SK-N-SH (cell line): ENCODE measurements around the gene CASKIN2. TPM values are rescaled to one million over a fixed set of nuclear protein-coding genes. Genes with fewer than 3 reads are reported as not detected.

Experiments
- CTCF ChIA-PET: fragments of 300-600, 350-600 bp; formaldehyde crosslinking; extraction: SDS; loops from one replicate; lab custom pipeline; 2021; lab: Yijun Ruan, JAX
- POLR2A ChIA-PET: fragments of 350-600 bp; sonication (Branson Sonifier 250); formaldehyde crosslinking; extraction: SDS; loops from one replicate; lab custom pipeline; 2020; ENCODE audit warnings: antibody characterized with exemption, inconsistent platforms; lab: Yijun Ruan, JAX
- DNase-seq: peaks from one replicate; pipeline ENCODE4 v3.0.0; 2012
- H2AFZ ChIP-seq: fragments of 200-600 bp; sonication (generic); 2 replicates; pipeline ENCODE4 v1.8.1; 2016; ENCODE audit warnings: antibody characterized with exemption, mild to moderate bottlenecking, low read depth
- H3F3A ChIP-seq: fragments of 200-600 bp; sonication (generic); replicated peaks from 2 replicates; pipeline ENCODE3; 2016; ENCODE audit warnings: antibody characterized with exemption, mild to moderate bottlenecking; ENCODE audit not compliant: insufficient read depth
- H3K27ac ChIP-seq, 2 experiments: fragments of 200-500 bp in 1 of 2; fragments of 200-600 bp in 1 of 2; sonication (Bioruptor generic) in 1 of 2; sonication (generic), shearing (Covaris generic) in 1 of 2; 2 replicates each; pipeline versions ENCODE4 v1.5.1 to v1.6.1; 2014 to 2016; ENCODE audit warnings: low read depth in 2 of 2, inconsistent platforms in 1 of 2, low read length in 1 of 2, mild to moderate bottlenecking in 1 of 2, mixed read lengths in 1 of 2
- H3K27me3 ChIP-seq: fragments of 200-600 bp; sonication (generic), shearing (Covaris generic); 2 replicates; pipeline ENCODE4 v1.6.1; 2016; ENCODE audit warnings: mixed run types; ENCODE audit not compliant: insufficient read depth
- H3K36me3 ChIP-seq, 2 experiments: fragments of 200-500 bp in 1 of 2; fragments of 200-600 bp in 1 of 2; sonication (Bioruptor generic) in 1 of 2; sonication (generic) in 1 of 2; replicated peaks in 1 of 2; 2 replicates each; pipeline versions ENCODE3 to v1.5.1; 2014 to 2016; ENCODE audit warnings: low read length in 1 of 2, mild to moderate bottlenecking in 1 of 2; ENCODE audit not compliant: insufficient read depth in 2 of 2, control insufficient read depth in 1 of 2
- H3K4me1 ChIP-seq, 2 experiments: fragments of 200-500 bp in 1 of 2; fragments of 200-600 bp in 1 of 2; sonication (Bioruptor generic) in 1 of 2; sonication (generic), shearing (Covaris generic) in 1 of 2; 2 replicates each; pipeline versions ENCODE4 v1.5.1 to v1.6.1; 2014 to 2016; ENCODE audit warnings: low read depth in 1 of 2, low read length in 1 of 2, mixed run types in 1 of 2; ENCODE audit not compliant: insufficient read depth in 2 of 2, control insufficient read depth in 1 of 2
- H3K4me2 ChIP-seq: fragments of 200-600 bp; sonication (generic), shearing (Covaris generic); 2 replicates; pipeline ENCODE4 v1.6.1; 2017; ENCODE audit warnings: mixed run types
- H3K4me3 ChIP-seq, 2 experiments: fragments of 200-500 bp in 1 of 2; fragments of 200-600 bp in 1 of 2; sonication (Bioruptor generic) in 1 of 2; sonication (generic), shearing (Covaris generic) in 1 of 2; 2 replicates each; pipeline versions ENCODE4 v1.5.1 to v1.8.1; 2014 to 2016; ENCODE audit warnings: low read depth in 2 of 2, inconsistent platforms in 1 of 2, low read length in 1 of 2, mild to moderate bottlenecking in 1 of 2, mixed read lengths in 1 of 2, moderate library complexity in 1 of 2
- H3K79me2 ChIP-seq: fragments of 200-600 bp; sonication (generic); 2 replicates; pipeline ENCODE4 v1.8.1; 2017; ENCODE audit warnings: mild to moderate bottlenecking; ENCODE audit not compliant: insufficient read depth
- H3K9ac ChIP-seq: fragments of 200-600 bp; sonication (generic); 2 replicates; pipeline ENCODE4 v1.6.1; 2017; ENCODE audit warnings: mixed run types
- H3K9me2 ChIP-seq: fragments of 200-600 bp; sonication (generic); 2 replicates; pipeline ENCODE4 v1.6.1; 2017; ENCODE audit warnings: mixed run types
- H3K9me3 ChIP-seq: fragments of 200-600 bp; sonication (generic); 2 replicates; pipeline ENCODE4 v1.6.1; 2017; ENCODE audit warnings: mixed run types, mild to moderate bottlenecking, moderate library complexity
- H4K20me1 ChIP-seq: fragments of 200-600 bp; sonication (generic); 2 replicates; pipeline ENCODE4 v1.6.1; 2017; ENCODE audit warnings: mild to moderate bottlenecking, mixed run types; ENCODE audit not compliant: insufficient read depth
- CHD2 ChIP-seq: fragments of 150-350 bp; IDR thresholded peaks from 2 replicates; pipeline ENCODE4 v1.6.1; 2018; ENCODE audit warnings: low read length; ENCODE audit not compliant: partially characterized antibody
- ELF1 ChIP-seq: IDR thresholded peaks from 2 replicates; pipeline ENCODE4 v1.4.0; 2012
- EP300 ChIP-seq, 2 experiments: IDR thresholded peaks; 2 replicates each; pipeline versions ENCODE4 v1.4.0 to v1.6.1; 2012; ENCODE audit warnings: borderline replicate concordance in 1 of 2, low read depth in 1 of 2, low read length in 1 of 2
- EZH2phosphoT487 ChIP-seq: fragments of 200-600 bp; sonication (generic); IDR thresholded peaks from 2 replicates; pipeline ENCODE4 v1.6.1; 2017; ENCODE audit warnings: low read depth, mixed run types, mild to moderate bottlenecking, antibody characterized with exemption, moderate library complexity, borderline replicate concordance
- MEF2A ChIP-seq: IDR thresholded peaks from 2 replicates; pipeline ENCODE4 v1.4.0; 2012; ENCODE audit warnings: low read depth, borderline replicate concordance
- MXI1 ChIP-seq: IDR thresholded peaks from 2 replicates; pipeline ENCODE4 v1.6.1; 2012; ENCODE audit warnings: mild to moderate bottlenecking, low read depth, low read length, improper control_type of control experiment
- NFIC ChIP-seq: IDR thresholded peaks from 2 replicates; pipeline ENCODE4 v1.4.0; 2012; ENCODE audit warnings: borderline replicate concordance
- NRF1 ChIP-seq: IDR thresholded peaks from 2 replicates; pipeline ENCODE4 v1.6.1; 2012; ENCODE audit warnings: low read depth, mild to moderate bottlenecking, low read length
- TAF1 ChIP-seq: IDR thresholded peaks from 2 replicates; pipeline ENCODE4 v1.6.1; 2012; ENCODE audit warnings: low read depth, mild to moderate bottlenecking, low read length, moderate library complexity, borderline replicate concordance
- TCF12 ChIP-seq: IDR thresholded peaks from 2 replicates; pipeline ENCODE4 v1.4.0; 2012
- TEAD4 ChIP-seq: IDR thresholded peaks from 2 replicates; pipeline ENCODE4 v1.4.0; 2012; ENCODE audit warnings: mild to moderate bottlenecking, borderline replicate concordance; ENCODE audit not compliant: insufficient read depth
- ZBTB33 ChIP-seq: IDR thresholded peaks from 2 replicates; pipeline ENCODE4 v1.4.0; 2012; ENCODE audit warnings: low read depth, borderline replicate concordance
- WGBS: methylation state at CpG from one replicate; pipeline ENCODE4 v1.1.6; 2017; ENCODE audit warnings: low lambda C conversion rate; 5-methylcytosine and 5-hydroxymethylcytosine counted together
- polyA plus RNA-seq, 3 experiments: library from polyadenylated mRNA; depleted of rRNA; stranded (reverse); fragments of >200 nt; gene quantifications; 2 replicates each; pipeline ENCODE4 v1.2.3, GENCODE V29; 2012
- TF ChIP-seq, protein P1 (sequence below): IDR thresholded peaks from 2 replicates; pipeline ENCODE4 v1.6.1; 2012; ENCODE audit warnings: mild to moderate bottlenecking, low read depth, low read length, moderate library complexity
- TF ChIP-seq, protein P2 (sequence below): fragments of 150-350 bp; IDR thresholded peaks from 2 replicates; pipeline ENCODE4 v1.6.1; 2017; ENCODE audit warnings: antibody characterized with exemption, low read length, low read depth, borderline replicate concordance

The CASKIN2 gene
- polyA plus RNA-seq, 1 of the 3 experiments (the other 2 are of a cell fraction), result 6.5 TPM

GRCh38 chr17:75546181-75546580, 30.8 kb upstream of the CASKIN2 start:
- no peaks in the 10 kb centered on the region for H3F3A ChIP-seq
- no peak overlapping the region for H3K4me2 ChIP-seq
- H3K79me2 ChIP-seq, result no peaks in the 10 kb centered on the region
- no peak overlapping the region for H2AFZ ChIP-seq
- H3K4me3 ChIP-seq, result no peak overlapping the region
- WGBS, result 87% methylated on average over 13 of the region's 13 CpGs
- H3K27ac ChIP-seq, result no peak overlapping the region
- no peak overlapping the region for H3K9ac ChIP-seq
- no peaks in the 10 kb centered on the region for H3K36me3 ChIP-seq
- H3K4me1 ChIP-seq, result peaks cover 0 to under 1% of the 10 kb centered on the region in 2 experiments; a peak in 1 of 4 replicates
- no peaks in the 10 kb centered on the region for H4K20me1 ChIP-seq
- no peaks in the 10 kb centered on the region for H3K9me3 ChIP-seq
- no peak for TF ChIP-seq NFIC
- POLR2A ChIA-PET, result no interaction called here
- CTCF ChIA-PET, result no interaction called here
- no peak for DNase-seq
- H3K27me3 ChIP-seq, result no peaks in the 10 kb centered on the region
- H3K9me2 ChIP-seq, result no peaks in the 10 kb centered on the region

- TF ChIP-seq NRF1 (no peak), EP300 (IDR thresholded peaks at IDR 0.05; ENCODE audit: borderline replicate concordance in 1 of 2, low read depth in 1 of 2, low read length in 1 of 2) (no peak), EZH2phosphoT487 (no peak), MXI1 (no peak), ZBTB33 (no peak), ELF1 (no peak)
- Histone ChIP-seq H3K9me3 (no peaks in the 10 kb centered on the region), H3K4me3 (no peak overlapping the region), H3K36me3 (no peaks in the 10 kb centered on the region), H3K9ac (no peak overlapping the region), H3K27ac (no peak overlapping the region), H3K4me1 (peaks cover 0 to 15% of the 10 kb centered on the region in 2 experiments; a peak in 1 of 4 replicates), H3K27me3 (no peaks in the 10 kb centered on the region), H3K4me2 (no peak overlapping the region), H2AFZ (no peak overlapping the region), H4K20me1 (no peaks in the 10 kb centered on the region), H3K9me2 (no peaks in the 10 kb centered on the region), H3F3A (no peaks in the 10 kb centered on the region), H3K79me2 (no peaks in the 10 kb centered on the region)
- CTCF ChIA-PET, result interaction anchor here (0.7 to 1.6 kb wide), 2 partner anchors 9 to 19 kb away, joined by 3 to 7 read pairs; partner anchors contain the start of gene LLGL2
- DNase-seq, result no peak
- 72% methylated on average over 8 of the region's 8 CpGs for WGBS
- POLR2A ChIA-PET, result no interaction called here
These were observed 28.9 kb upstream of the CASKIN2 start for GRCh38 chr17:75544250-75544649.

- no peaks in the 10 kb centered on the region for H4K20me1 ChIP-seq
- ChIA-PET CTCF (interaction anchor here (0.8 to 2.1 kb wide), 8 partner anchors 8 to 208 kb away, joined by 3 to 11 read pairs (median 4); partner anchors contain the start of genes LLGL2, SMIM5 and TSEN54), POLR2A (no interaction called here)
- no peaks in the 10 kb centered on the region for H3K9me3 ChIP-seq
- H3K4me1 ChIP-seq, result peaks cover 0 to 15% of the 10 kb centered on the region in 2 experiments; a peak in 1 of 4 replicates
- no peak overlapping the region for H3K4me3 ChIP-seq
- WGBS, result 87% methylated on average over 10 of the region's 15 CpGs
- H3K9ac ChIP-seq, result no peak overlapping the region
- H3F3A ChIP-seq, result no peaks in the 10 kb centered on the region
- no peak overlapping the region for H3K27ac ChIP-seq
- H3K36me3 ChIP-seq, result no peaks in the 10 kb centered on the region
- H3K4me2 ChIP-seq, result no peak overlapping the region
- H2AFZ ChIP-seq, result no peak overlapping the region
- H3K27me3 ChIP-seq, result no peaks in the 10 kb centered on the region
- no peaks in the 10 kb centered on the region for H3K9me2 ChIP-seq
- no peak for DNase-seq
- H3K79me2 ChIP-seq, result no peaks in the 10 kb centered on the region
- TF ChIP-seq, protein P1, sequence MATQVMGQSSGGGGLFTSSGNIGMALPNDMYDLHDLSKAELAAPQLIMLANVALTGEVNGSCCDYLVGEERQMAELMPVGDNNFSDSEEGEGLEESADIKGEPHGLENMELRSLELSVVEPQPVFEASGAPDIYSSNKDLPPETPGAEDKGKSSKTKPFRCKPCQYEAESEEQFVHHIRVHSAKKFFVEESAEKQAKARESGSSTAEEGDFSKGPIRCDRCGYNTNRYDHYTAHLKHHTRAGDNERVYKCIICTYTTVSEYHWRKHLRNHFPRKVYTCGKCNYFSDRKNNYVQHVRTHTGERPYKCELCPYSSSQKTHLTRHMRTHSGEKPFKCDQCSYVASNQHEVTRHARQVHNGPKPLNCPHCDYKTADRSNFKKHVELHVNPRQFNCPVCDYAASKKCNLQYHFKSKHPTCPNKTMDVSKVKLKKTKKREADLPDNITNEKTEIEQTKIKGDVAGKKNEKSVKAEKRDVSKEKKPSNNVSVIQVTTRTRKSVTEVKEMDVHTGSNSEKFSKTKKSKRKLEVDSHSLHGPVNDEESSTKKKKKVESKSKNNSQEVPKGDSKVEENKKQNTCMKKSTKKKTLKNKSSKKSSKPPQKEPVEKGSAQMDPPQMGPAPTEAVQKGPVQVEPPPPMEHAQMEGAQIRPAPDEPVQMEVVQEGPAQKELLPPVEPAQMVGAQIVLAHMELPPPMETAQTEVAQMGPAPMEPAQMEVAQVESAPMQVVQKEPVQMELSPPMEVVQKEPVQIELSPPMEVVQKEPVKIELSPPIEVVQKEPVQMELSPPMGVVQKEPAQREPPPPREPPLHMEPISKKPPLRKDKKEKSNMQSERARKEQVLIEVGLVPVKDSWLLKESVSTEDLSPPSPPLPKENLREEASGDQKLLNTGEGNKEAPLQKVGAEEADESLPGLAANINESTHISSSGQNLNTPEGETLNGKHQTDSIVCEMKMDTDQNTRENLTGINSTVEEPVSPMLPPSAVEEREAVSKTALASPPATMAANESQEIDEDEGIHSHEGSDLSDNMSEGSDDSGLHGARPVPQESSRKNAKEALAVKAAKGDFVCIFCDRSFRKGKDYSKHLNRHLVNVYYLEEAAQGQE, result no peak
- TF ChIP-seq TCF12 (no peak), NFIC (no peak), CHD2 (no peak), TEAD4 (no peak), TAF1 (no peak), MEF2A (no peak)
- TF ChIP-seq, protein P2, sequence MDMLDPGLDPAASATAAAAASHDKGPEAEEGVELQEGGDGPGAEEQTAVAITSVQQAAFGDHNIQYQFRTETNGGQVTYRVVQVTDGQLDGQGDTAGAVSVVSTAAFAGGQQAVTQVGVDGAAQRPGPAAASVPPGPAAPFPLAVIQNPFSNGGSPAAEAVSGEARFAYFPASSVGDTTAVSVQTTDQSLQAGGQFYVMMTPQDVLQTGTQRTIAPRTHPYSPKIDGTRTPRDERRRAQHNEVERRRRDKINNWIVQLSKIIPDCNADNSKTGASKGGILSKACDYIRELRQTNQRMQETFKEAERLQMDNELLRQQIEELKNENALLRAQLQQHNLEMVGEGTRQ, result no peak
These were observed 27.5 kb upstream of the CASKIN2 start for GRCh38 chr17:75542728-75543336.
